Keratinocyte (primary cell): ENCODE results near the gene RNF152. TPM values are rescaled to one million over a fixed set of nuclear protein-coding genes. Genes with fewer than 3 reads are reported as not detected.

Experiments
- DNase-seq: peaks from one replicate; pipeline ENCODE4 v3.0.0-alpha.2; 2011; ENCODE audit warnings: low read depth, missing footprints, low spot score
- FAIRE-seq: peaks from 2 replicates; lab custom pipeline; 2011; peaks lifted over from hg19 to GRCh38; lab: Jason Lieb, UNC
- H2AFZ ChIP-seq: 2 replicates; pipeline ENCODE4 v1.6.0; 2012; ENCODE audit warnings: low read length, control low read depth, inconsistent platforms; ENCODE audit not compliant: control insufficient read depth
- H3K27ac ChIP-seq: 2 replicates; pipeline ENCODE4 v1.5.1; 2011; ENCODE audit warnings: low read length; ENCODE audit not compliant: control insufficient read depth, insufficient read depth
- H3K27me3 ChIP-seq: 3 replicates; pipeline ENCODE4 v1.6.0; 2011; ENCODE audit warnings: low read length; ENCODE audit not compliant: control insufficient read depth, insufficient read depth; ENCODE audit errors: extremely low read depth
- H3K36me3 ChIP-seq, 2 experiments: 2 replicates in 1 of 2; 3 replicates in 1 of 2; pipeline ENCODE4 v1.5.1; 2011; ENCODE audit warnings: low read length in 2 of 2, mild to moderate bottlenecking in 1 of 2; ENCODE audit not compliant: control insufficient read depth in 2 of 2, insufficient read depth in 2 of 2; ENCODE audit errors: extremely low read depth in 1 of 2
- H3K4me1 ChIP-seq: 3 replicates; pipeline ENCODE4 v1.5.1; 2011; ENCODE audit warnings: low read length; ENCODE audit not compliant: control insufficient read depth, insufficient read depth; ENCODE audit errors: extremely low read depth
- H3K4me2 ChIP-seq: 3 replicates; pipeline ENCODE4 v1.6.0; 2011; ENCODE audit warnings: low read depth, low read length; ENCODE audit not compliant: control insufficient read depth, insufficient read depth; ENCODE audit errors: extremely low read depth
- H3K4me3 ChIP-seq, 3 experiments: fragments of 200-600 bp in 1 of 3; sonication (generic) in 1 of 3; 2 replicates in 2 of 3; 3 replicates in 1 of 3; pipeline ENCODE4 v1.5.1; 2011 to 2016; ENCODE audit warnings: low read length in 3 of 3, mild to moderate bottlenecking in 3 of 3, control low read depth in 2 of 3, inconsistent platforms in 1 of 3, low read depth in 1 of 3, mixed read lengths in 1 of 3, mixed run types in 1 of 3, moderate library complexity in 1 of 3; ENCODE audit not compliant: control insufficient read depth in 2 of 3, insufficient read depth in 2 of 3; ENCODE audit errors: extremely low read depth in 1 of 3
- H3K79me2 ChIP-seq: 2 replicates; pipeline ENCODE4 v1.6.0; 2012; ENCODE audit warnings: low read length; ENCODE audit not compliant: control insufficient read depth, insufficient read depth
- H3K9ac ChIP-seq: 3 replicates; pipeline ENCODE4 v1.6.0; 2011; ENCODE audit warnings: low read length; ENCODE audit not compliant: control insufficient read depth, insufficient read depth; ENCODE audit errors: extremely low read depth
- H3K9me1 ChIP-seq: 3 replicates; pipeline ENCODE4 v1.6.0; 2011; ENCODE audit warnings: low read length; ENCODE audit not compliant: control insufficient read depth, insufficient read depth; ENCODE audit errors: extremely low read depth
- H3K9me3 ChIP-seq: 2 replicates; pipeline ENCODE4 v1.5.1; 2012; ENCODE audit warnings: low read depth, low read length; ENCODE audit not compliant: control insufficient read depth
- H4K20me1 ChIP-seq: 3 replicates; pipeline ENCODE4 v1.6.0; 2011; ENCODE audit warnings: low read length; ENCODE audit not compliant: control insufficient read depth, insufficient read depth; ENCODE audit errors: extremely low read depth
- CTCF ChIP-seq, 3 experiments: IDR thresholded peaks in 1 of 3; conservative IDR thresholded peaks in 1 of 3; optimal IDR thresholded peaks in 1 of 3; 2 replicates in 2 of 3; 3 replicates in 1 of 3; pipeline versions ENCODE3 to v1.5.1; 2011; ENCODE audit warnings: low read length in 3 of 3, mild to moderate bottlenecking in 3 of 3, moderate library complexity in 2 of 3, control low read depth in 1 of 3, inconsistent platforms in 1 of 3; ENCODE audit not compliant: insufficient read depth in 2 of 3; ENCODE audit errors: extremely low read depth in 1 of 3
- EZH2 ChIP-seq: IDR thresholded peaks from one replicate; pipeline ENCODE4 v1.6.1; 2012; ENCODE audit warnings: inconsistent platforms, mild to moderate bottlenecking, low read length, moderate library complexity
- dilution Hi-C: fragments of 300-500 bp; cut with MboI; formaldehyde crosslinking; loops from one replicate; pipeline ENCODE4 v1.7.0; 2020; ENCODE audit warnings: low sequenced_read_pairs; ENCODE audit not compliant: extremely low pct_ligation_motif_present
- polyA plus RNA-seq, 5 experiments: library from polyadenylated mRNA; depleted of rRNA in 3 of 5; stranded (reverse) in 3 of 5; stranded (forward) in 1 of 5; unstranded in 1 of 5; fragments of >200 nt; gene quantifications; 1 replicate in 1 of 5; 2 replicates in 3 of 5; 3 replicates in 1 of 5; pipeline versions ENCODE4 v1.2.1 to v1.2.3, GENCODE V29; 2011 to 2012; ENCODE audit warnings: missing spikeins in 2 of 5, low read depth in 1 of 5, low replicate concordance in 1 of 5

RNF152 gene
- polyA plus RNA-seq, 1 donor (not counting 4 experiments of a cell fraction or from before 2014, with no cell fraction given): 10.1 TPM

GRCh38 chr18:61855449-61856378, 37.1 kb downstream of the RNF152 start:
- peaks cover 24% of the 10 kb centered on the region for H3K4me1 ChIP-seq
- DNase-seq (no peak), FAIRE-seq (no peak)
- H3K9ac ChIP-seq: no peak overlapping the region
- no peaks in the 10 kb centered on the region for H3K9me3 ChIP-seq
- H3K4me2 ChIP-seq: no peak overlapping the region
- dilution Hi-C loops: no loop called here
- no peaks in the 10 kb centered on the region for H4K20me1 ChIP-seq
- H3K36me3 ChIP-seq: peaks cover 0 to 4% of the 10 kb centered on the region in 2 experiments
- no peaks in the 10 kb centered on the region for H3K27me3 ChIP-seq
- H3K79me2 ChIP-seq: peaks cover 59% of the 10 kb centered on the region
- no peak for TF ChIP-seq EZH2
- no peak for TF ChIP-seq CTCF (optimal IDR thresholded peaks at IDR 0.05 in 1 of 3, IDR thresholded peaks at IDR 0.05 in 1 of 3, conservative IDR thresholded peaks at IDR 0.05 in 1 of 3; ENCODE audit: extremely low read depth in 1 of 3, insufficient read depth in 2 of 3, low read length in 3 of 3)
- H2AFZ ChIP-seq: no peak overlapping the region
- H3K4me3 ChIP-seq: no peak overlapping the region
- H3K27ac ChIP-seq: no peak overlapping the region
- H3K9me1 ChIP-seq: no peaks in the 10 kb centered on the region

DNA sequence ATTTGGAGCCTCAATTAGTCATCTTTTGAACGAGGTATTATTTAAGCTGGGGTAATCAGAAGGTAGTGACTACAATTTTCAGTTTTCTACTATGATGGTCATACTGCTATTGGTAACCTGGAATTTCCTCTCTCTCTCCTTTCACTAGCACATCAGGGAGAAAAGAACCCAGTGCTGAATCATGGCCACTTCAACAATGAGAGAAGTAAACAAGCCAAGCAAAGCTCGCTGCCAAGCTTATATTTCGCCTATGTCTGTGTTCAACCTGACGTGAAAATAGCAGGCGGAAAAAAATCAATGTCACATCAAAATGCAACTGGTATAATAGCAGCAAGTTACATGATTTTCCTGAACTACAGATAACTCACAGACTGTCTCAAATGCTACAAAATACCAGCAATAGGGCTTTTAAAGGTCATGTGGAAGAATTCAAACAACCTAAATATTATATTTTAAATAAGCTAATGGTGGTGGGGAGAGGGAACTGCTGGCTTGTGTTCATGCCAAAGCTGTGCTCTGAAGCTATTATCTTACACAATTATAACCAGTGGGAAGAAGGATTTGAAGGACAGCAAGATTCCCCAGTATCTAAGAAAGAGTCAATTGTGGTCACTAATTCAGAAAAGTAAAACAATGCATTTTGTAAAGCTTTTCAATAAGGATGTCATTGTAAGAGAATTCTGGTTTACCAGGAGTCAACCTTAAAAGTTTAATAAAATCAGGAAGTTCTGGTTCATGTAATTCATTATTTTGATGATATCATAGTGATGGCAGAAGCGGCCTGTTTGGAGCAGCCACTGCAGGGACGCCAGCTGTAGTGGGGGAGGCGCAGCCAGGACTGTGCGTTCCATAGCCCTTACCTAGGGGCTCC, 38.0 kb downstream of the RNF152 start:
- H3K36me3 ChIP-seq: peaks cover 0 to 4% of the 10 kb centered on the region in 2 experiments
- H3K79me2 ChIP-seq: peaks cover 54% of the 10 kb centered on the region
- no peak overlapping the region for H3K27ac ChIP-seq
- DNase-seq (no peak), FAIRE-seq (peak; percentile 20)
- no peak overlapping the region for H3K4me2 ChIP-seq
- peaks cover 24% of the 10 kb centered on the region for H3K4me1 ChIP-seq
- H4K20me1 ChIP-seq: no peaks in the 10 kb centered on the region
- H3K9me1 ChIP-seq: no peaks in the 10 kb centered on the region
- TF ChIP-seq CTCF (optimal IDR thresholded peaks at IDR 0.05 in 1 of 3, IDR thresholded peaks at IDR 0.05 in 1 of 3, conservative IDR thresholded peaks at IDR 0.05 in 1 of 3; ENCODE audit: extremely low read depth in 1 of 3, insufficient read depth in 2 of 3, low read length in 3 of 3): no peak
- TF ChIP-seq EZH2: no peak
- no peak overlapping the region for H2AFZ ChIP-seq
- dilution Hi-C loops: no loop called here
- no peak overlapping the region for H3K4me3 ChIP-seq
- no peaks in the 10 kb centered on the region for H3K27me3 ChIP-seq
- no peaks in the 10 kb centered on the region for H3K9me3 ChIP-seq
- no peak overlapping the region for H3K9ac ChIP-seq
